HG02610 (cell line): ENCODE results near the gene CASKIN2.

ENCODE experiments used
- ATAC-seq: cut with Tn5 transposase; IDR thresholded peaks from one replicate; pipeline ENCODE4 v1.9.1; 2021; ENCODE audit warnings: mild to moderate bottlenecking, moderate library complexity; ENCODE audit not compliant: unreplicated experiment

The CASKIN2 gene

DNA sequence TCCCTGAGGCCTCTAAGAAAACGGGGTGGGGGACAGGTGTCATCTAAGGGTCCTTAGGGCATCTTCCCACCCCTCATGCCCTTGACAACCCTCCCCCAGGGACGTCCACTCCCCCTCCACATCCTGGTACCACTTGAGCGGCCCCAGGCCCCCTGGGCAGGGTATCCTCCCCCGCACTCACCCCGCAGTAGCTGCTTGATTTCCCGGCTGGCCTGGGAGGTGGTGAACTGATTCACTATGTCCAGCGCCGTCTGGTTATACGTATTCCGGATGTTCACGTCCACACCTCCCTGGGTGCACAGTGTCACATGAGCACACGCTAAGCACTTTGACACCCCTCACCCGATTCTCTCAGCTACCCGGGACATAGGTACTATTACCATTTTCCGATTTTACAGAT, 9.7 kb downstream of the CASKIN2 start:
- no peak for ATAC-seq

DNA sequence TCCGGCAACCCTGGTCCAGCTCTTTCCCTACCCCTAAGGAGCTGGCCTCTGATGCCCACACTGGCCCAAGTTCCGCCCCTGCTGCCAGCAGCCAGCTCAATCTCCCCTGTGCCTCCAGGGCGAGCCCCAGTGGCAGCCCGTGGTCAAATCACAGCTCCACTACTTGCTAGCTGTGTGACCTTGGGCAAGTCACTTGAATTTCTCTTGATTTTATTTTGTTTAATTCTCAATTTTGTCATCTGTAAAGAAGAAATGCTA, 10.3 kb downstream of the CASKIN2 start:
- no peak for ATAC-seq

DNA sequence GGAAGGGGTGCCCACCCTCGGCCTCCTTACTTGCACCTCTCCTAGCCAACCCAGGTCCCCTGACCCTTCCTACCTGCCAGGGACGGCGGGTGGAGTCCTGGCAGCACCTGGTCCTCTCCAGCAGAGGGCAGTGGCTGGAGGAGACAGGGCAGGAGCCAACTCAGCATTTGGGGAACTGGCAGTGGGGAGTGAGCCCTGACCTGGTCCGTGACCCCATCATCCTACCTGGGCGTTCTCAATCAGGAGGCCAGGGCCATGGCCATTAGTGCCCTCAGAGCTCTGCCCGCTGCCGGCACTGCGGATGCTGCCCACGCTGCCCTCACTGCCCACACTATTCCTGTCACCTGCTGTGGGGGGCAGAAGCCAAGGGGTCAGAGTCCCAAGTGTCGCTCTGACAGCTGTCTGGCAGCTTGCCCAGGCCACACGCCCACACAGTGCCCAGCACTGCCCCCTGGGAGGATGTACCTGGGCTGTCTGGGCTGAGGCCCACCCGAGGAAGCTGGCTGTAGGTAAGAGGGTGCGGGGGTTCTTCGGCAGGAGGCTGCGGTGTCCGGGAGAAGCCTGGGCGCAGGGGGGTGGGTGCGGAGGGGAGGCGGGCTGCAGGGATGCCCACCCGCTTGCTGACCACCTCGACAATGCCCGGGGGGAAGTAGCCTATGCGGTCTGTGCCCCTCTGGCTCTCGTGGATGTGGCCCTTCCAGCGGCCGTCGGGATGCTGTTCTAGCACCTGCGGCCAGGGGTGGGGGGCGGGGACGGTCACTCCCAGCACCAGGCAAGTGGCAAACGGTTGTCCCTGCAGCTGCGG, 10.8 kb downstream of the CASKIN2 start:
- no peak for ATAC-seq

DNA sequence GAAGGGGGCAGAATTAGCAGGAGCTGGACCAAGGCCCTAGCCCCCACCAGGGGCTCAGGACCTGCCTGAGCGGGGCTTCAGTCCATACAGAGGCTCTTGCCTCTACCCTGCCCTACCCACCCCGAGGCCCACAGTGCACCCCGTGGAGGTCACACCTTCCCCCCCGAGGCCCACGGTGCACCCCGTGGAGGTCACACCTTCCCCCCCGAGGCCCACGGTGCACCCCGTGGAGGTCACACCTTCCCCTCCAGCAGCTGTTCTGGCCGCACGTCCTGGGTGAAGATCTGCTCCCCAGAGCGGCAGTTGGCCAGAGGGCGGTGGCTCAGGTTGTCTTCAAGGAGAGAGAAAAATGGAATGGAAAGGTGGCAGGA, 11.4 kb downstream of the CASKIN2 start:
- ATAC-seq, result no peak

DNA sequence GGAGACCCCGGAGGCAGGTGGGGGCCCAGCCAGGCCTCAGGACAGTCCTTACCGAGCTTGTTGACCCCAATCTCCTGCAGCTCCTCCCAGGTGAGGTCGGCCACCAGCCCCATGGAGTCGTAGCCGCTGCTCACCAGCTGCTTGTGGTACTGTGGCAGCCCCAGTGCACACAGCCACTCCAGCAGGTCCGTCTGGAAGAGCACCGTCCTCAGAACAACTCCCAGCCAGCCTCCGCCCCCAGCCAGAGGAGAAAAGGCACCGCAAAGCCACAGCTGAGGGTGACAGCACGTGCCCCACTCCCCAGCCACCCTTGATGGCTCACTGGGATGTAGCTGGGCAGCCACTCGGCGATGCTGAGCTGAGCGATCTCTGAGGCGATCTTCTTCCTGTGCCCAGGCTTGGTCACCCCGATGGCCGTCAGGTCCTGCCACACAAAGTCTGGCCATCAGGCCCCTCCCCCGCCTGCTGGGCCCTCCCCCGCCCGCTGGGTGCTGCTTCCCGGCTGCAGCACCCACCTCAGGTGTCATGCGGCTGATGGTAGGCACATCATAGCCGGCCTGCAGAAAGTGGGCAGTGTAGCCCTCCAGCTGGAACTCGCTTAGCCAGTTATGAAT, 11.9 kb downstream of the CASKIN2 start:
- ATAC-seq, result no peak

DNA sequence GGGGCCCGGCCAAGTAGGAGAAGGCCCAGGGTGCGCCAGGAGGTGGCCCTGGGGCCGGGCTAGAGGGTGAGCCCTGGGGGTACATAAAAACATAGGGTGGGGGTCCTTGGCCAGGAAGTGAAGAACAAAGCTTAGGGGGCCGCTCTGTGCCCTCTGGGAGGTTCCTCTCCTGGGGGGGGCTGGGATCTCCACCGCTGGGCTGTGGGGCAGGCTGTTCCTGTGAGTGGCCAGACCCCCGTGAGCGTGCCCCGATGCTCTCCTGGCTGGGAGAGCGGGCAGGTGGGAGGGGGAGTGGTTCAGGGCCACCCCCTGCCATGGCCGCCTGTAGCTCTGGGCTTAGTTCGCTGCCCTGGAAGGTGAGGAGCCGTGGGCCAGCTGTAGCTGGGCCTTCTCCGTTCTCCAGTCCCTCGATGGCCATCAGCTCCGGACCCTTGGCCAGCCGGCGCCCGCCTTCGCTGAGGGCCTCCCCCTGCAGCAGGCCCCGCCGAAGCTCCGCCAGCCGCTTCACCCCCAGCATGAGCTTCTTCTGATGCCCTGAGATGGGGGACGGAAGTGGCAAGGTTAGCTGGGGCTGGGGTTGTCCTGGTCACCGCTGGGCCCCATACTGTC, 12.5 kb downstream of the CASKIN2 start:
- ATAC-seq, result no peak

DNA sequence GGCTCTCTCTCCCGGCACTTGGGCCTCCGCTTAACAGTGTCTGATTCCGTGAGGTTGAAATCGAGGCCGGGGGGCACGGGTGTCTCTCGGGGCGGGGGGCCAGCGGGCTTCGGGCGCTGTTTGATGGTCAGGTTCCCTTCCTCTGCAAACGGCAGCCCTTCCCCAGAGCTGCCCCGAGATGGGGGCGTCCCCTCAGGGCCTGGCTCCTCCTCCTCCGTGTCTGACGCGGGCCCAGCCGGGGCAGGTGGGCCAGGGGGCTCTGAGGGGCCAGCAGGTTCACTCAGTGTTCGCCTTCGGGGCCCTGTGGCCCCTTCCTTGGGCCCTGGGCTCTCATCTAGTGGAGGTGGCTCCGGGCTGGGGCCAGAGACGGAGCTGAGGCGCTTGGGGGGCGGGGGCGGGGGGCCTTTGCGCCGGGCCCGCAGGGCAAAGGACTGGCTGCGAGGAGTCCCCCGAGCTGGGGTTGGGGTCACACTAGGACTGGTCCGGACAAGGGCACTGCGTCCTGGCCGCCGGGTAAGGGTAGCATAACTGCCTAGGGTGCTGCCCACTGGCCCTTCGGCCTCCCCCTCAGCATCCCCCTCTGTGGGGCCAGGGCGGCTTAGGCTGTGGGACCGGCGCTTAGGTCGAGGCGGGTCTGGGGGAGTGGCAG, 13.1 kb downstream of the CASKIN2 start:
- ATAC-seq, result no peak

DNA sequence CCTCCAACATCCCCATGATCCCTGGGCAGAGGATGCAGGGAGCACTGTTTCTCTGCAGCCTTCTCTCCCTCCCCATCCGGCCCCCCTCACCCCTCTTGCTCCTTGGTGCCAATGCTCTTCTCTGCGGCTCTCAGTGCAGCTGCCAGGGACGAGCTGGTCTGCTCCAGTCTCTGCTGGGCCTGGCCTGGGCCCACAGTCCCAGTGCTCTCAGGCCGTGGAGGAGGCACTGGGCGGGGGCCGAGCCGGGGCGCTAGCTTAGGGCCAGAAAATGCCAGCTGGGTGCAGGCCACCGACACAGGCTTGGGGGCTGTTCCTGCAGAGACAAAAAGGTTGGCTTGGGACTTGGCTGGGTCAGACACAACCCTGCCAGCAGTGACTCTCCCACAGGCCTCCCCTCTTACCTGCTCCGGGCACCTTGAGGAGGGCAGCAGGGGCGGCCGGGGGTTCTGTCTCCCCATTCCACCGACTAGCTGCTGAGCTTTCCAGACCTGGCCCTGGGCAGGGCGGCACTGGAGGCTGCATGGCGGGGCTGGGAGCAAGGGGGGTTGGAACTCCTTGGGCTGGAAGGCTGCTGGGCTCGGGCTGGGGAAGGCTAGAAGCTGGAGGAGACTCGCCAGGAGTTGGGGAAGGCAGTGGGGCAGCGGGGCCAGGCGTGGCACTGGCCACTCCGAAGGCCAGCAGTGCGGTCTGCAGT, 13.8 kb downstream of the CASKIN2 start:
- no peak for ATAC-seq

DNA sequence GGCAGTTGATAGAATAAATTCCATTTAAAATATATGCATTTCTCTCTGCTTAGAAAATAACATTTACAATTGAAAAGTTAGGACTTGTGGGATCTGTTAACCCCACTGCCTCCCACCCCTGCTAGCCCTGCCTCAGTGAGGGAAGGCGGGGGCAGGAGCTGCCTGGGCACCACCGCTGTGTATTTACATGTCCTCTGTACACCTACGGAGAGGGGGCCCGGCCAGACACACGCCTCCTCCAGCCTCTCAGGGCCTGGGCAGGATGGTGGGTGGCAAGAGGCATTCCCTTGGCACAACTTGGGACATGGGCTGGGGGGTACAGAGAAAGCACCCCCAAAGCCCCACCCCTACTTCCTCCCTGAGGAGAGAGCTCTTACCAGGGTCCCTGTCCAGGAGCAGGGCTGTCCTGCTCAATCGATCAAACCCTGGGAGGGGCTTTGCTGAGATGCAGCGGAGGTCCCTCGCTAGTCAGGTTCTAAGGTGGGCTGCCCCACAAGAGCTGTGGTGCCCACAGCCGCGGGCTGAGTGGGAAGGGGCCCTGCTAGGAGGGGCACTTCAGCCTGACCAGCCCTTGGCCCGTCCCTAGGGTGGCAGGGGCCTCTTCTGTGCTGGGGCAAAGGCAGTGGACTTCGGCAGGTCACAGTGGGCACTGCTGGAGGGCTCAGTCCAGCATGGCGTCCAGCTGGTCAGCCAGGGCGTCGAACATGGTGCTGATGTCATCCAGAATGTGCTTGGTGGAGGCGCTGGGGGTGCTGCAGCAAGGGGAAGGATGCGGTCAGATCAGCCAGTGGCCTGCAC, 14.7 kb downstream of the CASKIN2 start:
- no peak for ATAC-seq

DNA sequence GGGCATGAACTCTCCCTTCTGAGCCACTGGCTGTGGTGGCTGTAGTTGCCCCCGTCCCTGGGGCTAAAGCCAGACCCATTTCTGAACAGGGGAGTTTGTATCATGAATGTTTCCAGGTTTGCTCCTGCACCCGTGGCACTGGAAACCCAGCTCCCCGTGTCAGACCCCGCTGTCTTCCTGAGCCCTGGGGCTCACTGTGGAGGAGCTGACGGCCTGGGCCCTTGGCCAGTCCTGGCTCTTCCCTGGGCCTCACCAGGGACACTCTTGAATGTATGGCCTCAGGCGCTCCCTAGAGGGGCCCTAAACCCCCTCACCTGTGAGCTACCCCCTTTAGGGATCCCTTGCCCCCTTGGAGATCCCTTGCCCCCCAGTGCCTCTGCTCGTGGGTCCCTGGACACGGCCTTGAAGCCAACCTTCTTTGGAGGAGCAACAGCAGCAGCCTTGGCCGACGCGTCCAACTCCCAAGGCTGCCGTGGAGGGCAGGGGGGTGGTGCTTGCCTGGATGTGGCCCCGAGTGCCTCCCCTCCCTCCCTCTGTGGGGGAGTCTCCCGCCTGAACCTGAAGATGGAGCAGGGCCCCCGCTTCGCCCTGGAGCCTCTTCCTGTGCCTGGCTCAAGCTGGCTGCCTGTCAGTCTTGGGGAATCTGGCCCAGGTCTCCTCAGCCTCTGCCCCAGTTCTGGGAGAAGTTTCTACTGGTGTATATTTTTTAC, 15.9 kb downstream of the CASKIN2 start:
- no peak for ATAC-seq

DNA sequence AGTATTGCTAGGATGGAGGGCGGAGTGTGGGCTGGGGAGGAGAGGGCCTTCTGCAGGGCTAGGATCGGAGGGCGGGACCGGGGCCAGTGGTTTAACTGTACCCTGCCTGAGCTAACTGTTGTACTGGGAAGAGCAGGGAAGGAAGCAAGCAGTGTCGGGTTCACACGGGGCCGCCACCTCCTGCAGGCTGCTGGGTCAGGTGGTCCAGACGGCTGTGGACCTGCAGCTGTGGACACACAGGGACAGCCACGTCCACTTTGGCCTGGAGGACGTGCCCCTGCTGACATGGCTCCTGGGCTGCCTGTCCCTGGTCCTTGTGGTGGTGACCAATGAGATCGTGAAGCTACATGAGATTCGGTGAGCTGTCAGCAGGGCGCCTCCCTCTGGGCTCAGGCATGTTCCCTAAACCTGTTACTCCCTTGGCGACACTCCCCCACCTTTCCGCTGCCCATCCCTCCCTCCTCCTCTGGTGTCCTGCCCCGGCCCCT, 16.6 kb downstream of the CASKIN2 start:
- no peak for ATAC-seq

DNA sequence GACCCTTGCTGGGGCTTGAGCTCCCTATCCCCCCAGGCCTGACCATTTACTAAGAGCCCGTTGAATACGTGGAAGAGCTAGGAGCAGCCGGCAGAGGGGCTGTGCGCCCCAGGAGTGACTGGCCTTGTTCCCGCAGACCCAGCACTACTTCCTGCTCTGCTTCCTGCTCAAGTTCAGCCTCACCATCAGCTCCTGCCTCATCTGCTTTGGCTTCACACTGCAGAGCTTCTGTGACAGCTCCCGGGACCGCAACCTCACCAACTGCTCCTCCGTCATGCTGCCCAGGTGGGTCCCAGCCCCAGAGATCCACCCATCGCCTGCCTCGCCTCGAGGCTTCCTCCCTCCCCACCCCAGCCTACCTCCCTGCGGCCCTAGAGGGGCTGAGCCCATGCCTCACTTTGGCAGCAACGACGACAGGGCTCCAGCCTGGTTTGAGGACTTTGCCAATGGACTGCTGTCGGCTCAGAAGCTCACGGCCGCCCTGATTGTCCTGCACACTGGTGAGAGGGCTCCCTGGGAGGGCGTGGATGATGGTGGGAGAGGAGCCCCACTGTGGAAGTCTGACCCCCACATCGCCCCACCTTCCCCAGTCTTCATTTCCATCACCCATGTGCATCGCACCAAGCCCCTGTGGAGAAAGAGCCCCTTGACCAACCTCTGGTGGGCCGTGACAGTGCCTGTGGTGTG, 17.2 kb downstream of the CASKIN2 start:
- no peak for ATAC-seq

DNA sequence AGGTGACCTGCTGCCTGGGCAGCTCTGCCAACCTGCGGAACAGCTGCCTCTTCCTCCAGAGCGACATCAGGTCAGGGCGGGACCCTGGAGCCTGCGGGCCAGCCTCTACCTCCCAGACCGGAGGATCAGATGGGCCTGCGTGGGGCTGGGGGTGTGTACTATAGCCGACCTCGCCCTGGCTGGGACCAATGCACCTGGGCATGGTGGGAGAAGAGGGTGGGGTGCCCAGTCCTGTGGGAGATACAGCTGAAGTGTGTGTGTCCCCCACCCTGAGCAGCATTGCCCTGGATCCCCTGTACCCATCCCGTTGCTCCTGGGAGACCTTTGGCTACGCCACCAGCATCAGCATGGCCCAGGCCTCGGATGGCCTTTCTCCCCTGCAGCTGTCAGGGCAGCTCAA, 19.3 kb downstream of the CASKIN2 start:
- ATAC-seq, result no peak

DNA sequence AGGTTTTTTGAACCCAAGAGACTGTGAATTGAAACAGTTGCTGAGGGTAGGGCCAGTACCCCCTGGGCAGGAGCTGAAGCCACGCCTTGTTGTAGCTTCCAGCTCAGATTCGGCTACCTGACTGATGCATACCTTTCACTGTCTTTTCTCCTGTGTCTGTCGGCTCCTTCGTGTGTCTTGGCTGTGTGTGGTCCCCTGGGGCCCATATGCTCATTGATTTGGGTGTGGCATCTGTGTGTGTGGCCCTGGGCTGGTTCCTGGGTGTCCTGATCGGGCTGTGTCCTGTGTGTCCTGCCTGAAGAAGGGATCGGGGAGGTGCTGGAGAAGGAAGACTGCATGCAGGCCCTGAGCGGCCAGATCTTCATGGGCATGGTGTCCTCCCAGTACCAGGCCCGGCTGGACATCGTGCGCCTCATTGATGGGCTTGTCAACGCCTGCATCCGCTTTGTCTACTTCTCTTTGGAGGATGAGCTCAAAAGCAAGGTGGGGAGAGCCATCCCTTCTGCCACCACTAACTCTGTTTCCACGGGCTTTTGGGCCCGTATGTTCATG, 20.9 kb downstream of the CASKIN2 start:
- ATAC-seq, result no peak

DNA sequence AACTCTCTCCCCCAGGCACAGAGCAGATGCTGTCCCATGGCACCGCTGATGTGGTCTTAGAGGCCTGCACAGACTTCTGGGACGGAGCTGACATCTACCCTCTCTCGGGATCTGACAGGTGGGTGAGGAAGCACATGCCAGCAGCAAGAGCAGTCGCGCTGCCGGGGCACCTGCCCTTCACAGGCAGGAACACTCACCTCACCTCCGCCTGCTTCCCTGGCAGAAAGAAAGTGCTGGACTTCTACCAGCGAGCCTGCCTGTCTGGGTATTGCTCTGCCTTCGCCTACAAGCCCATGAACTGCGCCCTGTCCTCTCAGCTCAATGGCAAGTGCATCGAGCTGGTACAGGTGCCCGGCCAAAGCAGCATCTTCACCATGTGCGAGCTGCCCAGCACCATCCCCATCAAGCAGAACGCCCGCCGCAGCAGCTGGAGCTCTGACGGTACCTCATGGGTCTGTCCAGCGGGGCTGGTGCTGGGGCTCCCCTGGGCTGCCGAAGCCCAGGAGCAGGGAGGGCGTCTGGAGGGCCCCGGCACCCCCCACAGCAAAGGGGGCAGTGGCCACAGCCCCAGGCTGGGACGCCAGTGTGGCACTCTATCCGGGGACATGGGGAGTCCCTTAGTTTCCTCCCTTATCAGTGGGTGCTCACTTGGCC, 21.7 kb downstream of the CASKIN2 start:
- no peak for ATAC-seq

DNA sequence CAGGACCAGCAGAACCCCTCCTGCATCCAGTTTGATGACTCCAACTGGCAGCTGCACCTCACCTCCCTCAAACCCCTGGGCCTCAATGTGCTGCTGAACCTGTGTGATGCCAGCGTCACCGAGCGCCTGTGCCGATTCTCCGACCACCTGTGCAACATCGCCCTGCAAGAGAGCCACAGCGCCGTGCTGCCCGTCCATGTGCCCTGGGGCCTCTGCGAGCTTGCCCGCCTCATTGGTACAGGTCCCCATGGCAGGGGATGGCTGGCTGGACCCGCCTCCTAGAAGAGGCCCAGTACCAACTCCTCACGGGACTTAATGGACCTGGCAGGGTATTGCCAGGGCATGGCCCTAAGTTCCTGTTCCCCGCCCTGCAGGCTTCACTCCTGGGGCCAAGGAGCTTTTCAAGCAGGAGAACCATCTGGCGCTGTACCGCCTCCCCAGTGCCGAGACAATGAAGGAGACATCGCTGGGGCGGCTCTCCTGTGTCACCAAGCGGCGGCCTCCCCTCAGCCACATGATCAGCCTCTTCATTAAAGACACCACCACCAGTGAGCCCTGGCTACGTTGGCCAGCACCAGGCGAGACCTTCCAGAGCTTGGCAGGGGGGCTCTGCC, 22.7 kb downstream of the CASKIN2 start:
- no peak for ATAC-seq

DNA sequence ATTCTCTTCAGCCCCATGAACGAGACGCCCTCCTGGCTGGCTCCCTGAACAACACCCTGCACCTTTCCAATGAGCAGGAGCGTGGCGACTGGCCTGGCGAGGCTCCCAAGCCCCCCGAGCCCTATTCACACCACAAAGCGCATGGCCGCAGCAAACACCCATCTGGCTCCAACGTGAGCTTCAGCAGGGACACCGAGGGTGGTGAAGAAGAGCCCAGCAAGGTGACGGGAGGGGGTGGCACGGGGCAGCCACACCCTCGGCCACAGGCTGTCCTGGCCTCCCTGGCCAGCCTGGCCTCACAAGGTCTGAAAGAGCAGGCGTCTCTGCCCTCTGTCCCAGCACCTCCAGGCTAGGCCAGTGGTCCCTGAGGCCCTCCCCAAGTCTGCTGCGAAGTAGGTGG, 23.7 kb downstream of the CASKIN2 start:
- ATAC-seq, result no peak
